Measurements from ENCODE around the gene KRTAP26-1. TPM values are rescaled to one million over a fixed set of nuclear protein-coding genes. Genes with fewer than 3 reads are reported as not detected.

KRTAP26-1 gene
- total and polyA plus RNA-seq, 2 of the 4 experiments (the other 2 are of a cell fraction), result not detected

DNA sequence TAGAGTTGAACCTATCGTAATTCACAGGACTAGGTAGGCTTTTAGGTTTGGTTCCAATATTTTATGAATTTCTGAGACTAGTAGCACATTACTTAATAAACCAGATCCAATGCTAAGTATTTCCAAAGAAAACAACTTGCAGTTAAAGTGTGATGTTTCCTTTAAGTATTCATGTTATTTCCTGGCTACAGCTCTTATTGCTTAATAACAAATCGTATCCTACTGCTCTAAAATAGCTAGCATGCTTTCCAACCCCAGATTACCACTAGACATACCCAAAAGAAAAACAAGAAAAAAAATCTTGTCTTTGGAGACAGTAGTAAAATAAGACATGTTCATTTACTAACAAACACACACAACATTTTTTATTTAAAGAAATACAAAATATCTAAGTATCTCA lies 16.5 kb upstream of the KRTAP26-1 start:
- H2BK15ac ChIP-seq (ENCODE audit: low read depth, low read length), result no peak overlapping the region
- H4K20me1 ChIP-seq (ENCODE audit: insufficient read depth, low read length), result no peaks in the 10 kb centered on the region
- no peak overlapping the region for H3K27ac ChIP-seq (ENCODE audit: insufficient read depth, low read length)
- CTCF ChIA-PET, result no interaction called here
- in situ Hi-C loops (cut with MboI; ENCODE audit: low sequenced_read_pairs), result no loop called here
- BruUV-seq (replicated peaks), result no TSS peak
- H3K36me3 ChIP-seq (ENCODE audit: control insufficient read depth, insufficient read depth, low read length), result no peaks in the 10 kb centered on the region
- TF ChIP-seq RCOR1 (IDR thresholded peaks at IDR 0.05; ENCODE audit: insufficient replicate concordance, low read length) (no peak), RFX5 (IDR thresholded peaks at IDR 0.05; ENCODE audit: low read depth, low read length) (no peak), RAD21 (IDR thresholded peaks at IDR 0.05; ENCODE audit: low read length) (no peak), CHD1 (IDR thresholded peaks at IDR 0.05; ENCODE audit: low read depth, low read length) (no peak), FOS (IDR thresholded peaks at IDR 0.05; ENCODE audit: low read depth, low read length) (no peak), MXI1 (IDR thresholded peaks at IDR 0.05; ENCODE audit: borderline replicate concordance, low read depth, low read length) (no peak), MAZ (IDR thresholded peaks at IDR 0.05; ENCODE audit: borderline replicate concordance, low read depth, low read length) (no peak), NFE2L2 (IDR thresholded peaks at IDR 0.05; ENCODE audit: low read depth, low read length) (no peak), CEBPB (IDR thresholded peaks at IDR 0.05; ENCODE audit: low read depth, low read length) (no peak), POLR2A (IDR thresholded peaks at IDR 0.05; ENCODE audit: low read depth, low read length) (no peak), SMC3 (IDR thresholded peaks at IDR 0.05; ENCODE audit: low read depth, low read length) (no peak), USF2 (IDR thresholded peaks at IDR 0.05; ENCODE audit: low read depth, low read length) (no peak), CTCF (conservative IDR thresholded peaks at IDR 0.05; ENCODE audit: low read depth, low read length) (no peak)
- TF ChIP-seq, protein P1, sequence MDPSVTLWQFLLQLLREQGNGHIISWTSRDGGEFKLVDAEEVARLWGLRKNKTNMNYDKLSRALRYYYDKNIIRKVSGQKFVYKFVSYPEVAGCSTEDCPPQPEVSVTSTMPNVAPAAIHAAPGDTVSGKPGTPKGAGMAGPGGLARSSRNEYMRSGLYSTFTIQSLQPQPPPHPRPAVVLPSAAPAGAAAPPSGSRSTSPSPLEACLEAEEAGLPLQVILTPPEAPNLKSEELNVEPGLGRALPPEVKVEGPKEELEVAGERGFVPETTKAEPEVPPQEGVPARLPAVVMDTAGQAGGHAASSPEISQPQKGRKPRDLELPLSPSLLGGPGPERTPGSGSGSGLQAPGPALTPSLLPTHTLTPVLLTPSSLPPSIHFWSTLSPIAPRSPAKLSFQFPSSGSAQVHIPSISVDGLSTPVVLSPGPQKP (IDR thresholded peaks at IDR 0.05; ENCODE audit: borderline replicate concordance, low read depth, low read length), result no peak
- no peak overlapping the region for H2AK9ac ChIP-seq (replicated peaks; ENCODE audit: low read depth, low read length, poor library complexity)
- ATAC-seq (ENCODE audit: low read depth) (no peak), DNase-seq (no peak)
- H4K5ac ChIP-seq (ENCODE audit: low read depth, low read length), result no peak overlapping the region
- no CpG with 5 or more reads among the region's 2 CpGs for WGBS, 2 experiments (ENCODE audit: extremely low coverage in 2 of 2, insufficient read length in 1 of 2)
- no peak overlapping the region for H2AFZ ChIP-seq (replicated peaks; ENCODE audit: low read length, poor library complexity)
- no peak overlapping the region for H4K91ac ChIP-seq (ENCODE audit: insufficient read depth, low read depth, low read length)
- intact Hi-C loops (cut with micrococcal nuclease), result no loop called here
- H3K4me1 ChIP-seq (ENCODE audit: control insufficient read depth, insufficient read depth, low read length), result no peaks in the 10 kb centered on the region
- H3K14ac ChIP-seq (replicated peaks; ENCODE audit: low read depth, low read length), result no peak overlapping the region
- no peak overlapping the region for H3K9ac ChIP-seq (ENCODE audit: low read depth, low read length)
- no peak overlapping the region for H3K4me3 ChIP-seq (ENCODE audit: insufficient read depth, low read depth, low read length)
- H3K4ac ChIP-seq (ENCODE audit: low read depth, low read length), result no peak overlapping the region
- H3K4me2 ChIP-seq (ENCODE audit: low read depth, low read length), result no peak overlapping the region
- no peak overlapping the region for H3K56ac ChIP-seq (ENCODE audit: extremely low read depth, insufficient read depth, low read length)
- H2AK5ac ChIP-seq (ENCODE audit: low read depth, low read length), result no peak overlapping the region
- H3K9me1 ChIP-seq (ENCODE audit: insufficient read depth, low read length), result no peaks in the 10 kb centered on the region
- H3K23ac ChIP-seq (ENCODE audit: low read depth, low read length), result no peak overlapping the region
- H4K8ac ChIP-seq (ENCODE audit: low read depth in 2 of 2, low read length in 2 of 2), result no peak overlapping the region
- no peak overlapping the region for H3K18ac ChIP-seq (ENCODE audit: low read depth, low read length)
- H3K27me3 ChIP-seq (ENCODE audit: control insufficient read depth, insufficient read depth, low read length), result no peaks in the 10 kb centered on the region
- no peaks in the 10 kb centered on the region for H3K79me1 ChIP-seq (ENCODE audit: low read depth in 1 of 2, low read length in 2 of 2)
- H2BK120ac ChIP-seq (ENCODE audit: low read depth, low read length), result no peak overlapping the region
- H2BK5ac ChIP-seq (ENCODE audit: low read depth, low read length, poor library complexity, severe bottlenecking), result no peak overlapping the region
- no peak overlapping the region for H2BK20ac ChIP-seq (ENCODE audit: low read depth, low read length)
- dilution Hi-C loops (cut with HindIII; ENCODE audit: low sequenced_read_pairs, unreplicated experiment), result no loop called here
- H3K9me3 ChIP-seq (ENCODE audit: control insufficient read depth, insufficient read depth, low read length), result peaks cover 13% of the 10 kb centered on the region
- POLR2A ChIA-PET (ENCODE audit: unreplicated experiment), result no interaction called here

All from IMR-90 (cell line).